Measurements from ENCODE around the gene IP6K2. TPM values are rescaled to one million over a fixed set of nuclear protein-coding genes. Genes with fewer than 3 reads are reported as not detected.

Gene IP6K2
- total and polyA plus RNA-seq, 2 of the 13 experiments (the other 11 are each of a cell fraction or from before 2014, with no cell fraction given), result 85.5 to 112 TPM

GRCh38 chr3:48716508-48716981 is 476 bp downstream of the IP6K2 start (continued):
- TF ChIP-seq ZNF280D (CRISPR knock-in tag; IDR thresholded peaks at IDR 0.05) (no peak), ZNF879 (CRISPR knock-in tag; IDR thresholded peaks at IDR 0.05) (peak; percentile 48; the same call in 1 of the 2 replicates), POLR2G (IDR thresholded peaks at IDR 0.05; ENCODE audit: low read depth, low read length) (no peak), THAP11 (CRISPR knock-in tag; IDR thresholded peaks at IDR 0.05) (no peak), ZEB1 (IDR thresholded peaks at IDR 0.05; ENCODE audit: insufficient replicate concordance, low read depth) (peak; percentile 24), SNAI1 (CRISPR knock-in tag; IDR thresholded peaks at IDR 0.05; ENCODE audit: borderline replicate concordance) (0 out of 2 replicates have a peak, but pooled peaks have one; percentile 28), ZNF691 (CRISPR knock-in tag; IDR thresholded peaks at IDR 0.05; ENCODE audit: borderline replicate concordance, low read depth) (no peak), ZNF841 (CRISPR knock-in tag; IDR thresholded peaks at IDR 0.05; ENCODE audit: borderline replicate concordance) (no peak), ZNF660 (CRISPR knock-in tag; IDR thresholded peaks at IDR 0.05; ENCODE audit: borderline replicate concordance, low read depth) (no peak), ZNF280B (CRISPR knock-in tag; IDR thresholded peaks at IDR 0.05; ENCODE audit: borderline replicate concordance) (no peak), TBP (CRISPR knock-in tag; IDR thresholded peaks at IDR 0.05) (no peak), EHMT2 (IDR thresholded peaks at IDR 0.05; ENCODE audit: borderline replicate concordance, low read depth, low read length) (no peak), NAIF1 (CRISPR knock-in tag; IDR thresholded peaks at IDR 0.05; ENCODE audit: borderline replicate concordance) (peak; percentile 23; the same call in 1 of the 2 replicates), PCBP1 (IDR thresholded peaks at IDR 0.05; ENCODE audit: borderline replicate concordance, low read depth, low read length) (no peak), ATF2 (CRISPR knock-in tag; IDR thresholded peaks at IDR 0.05) (no peak), ELF3 (CRISPR knock-in tag; IDR thresholded peaks at IDR 0.05) (no peak), MAFK (conservative IDR thresholded peaks at IDR 0.05 in 1 of 2, IDR thresholded peaks at IDR 0.05 in 1 of 2; ENCODE audit: low read length in 2 of 2) (no peak), KLF15 (CRISPR knock-in tag; IDR thresholded peaks at IDR 0.05; ENCODE audit: borderline replicate concordance) (no peak), SATB2 (CRISPR knock-in tag; IDR thresholded peaks at IDR 0.05) (no peak), ZNF3 (CRISPR knock-in tag; IDR thresholded peaks at IDR 0.05) (no peak), SCMH1 (CRISPR knock-in tag; IDR thresholded peaks at IDR 0.05; ENCODE audit: borderline replicate concordance) (no peak), ZNF18 (CRISPR knock-in tag; IDR thresholded peaks at IDR 0.05; ENCODE audit: insufficient replicate concordance) (no peak)

Measured in HepG2 (cell line).